H1 (cell line): ENCODE data around the gene GRK5. TPM values are rescaled to one million over a fixed set of nuclear protein-coding genes. Genes with fewer than 3 reads are reported as not detected.

Source experiments
- CTCF ChIA-PET: fragments of 300-600 bp; sonication (Branson Sonifier 250); formaldehyde crosslinking; loops from one replicate; lab custom pipeline; 2021; ENCODE audit not compliant: partially characterized antibody; lab: Charles Lee
- POLR2A ChIA-PET: fragments of 300-600 bp; sonication (Branson Sonifier 250); formaldehyde crosslinking; loops from one replicate; lab custom pipeline; 2021; ENCODE audit warnings: inconsistent platforms; ENCODE audit not compliant: partially characterized antibody; lab: Charles Lee
- DNase-seq, 2 experiments: peaks; one replicate each; pipeline versions ENCODE4 v3.0.0 to v3.0.0-alpha.2; 2010 to 2022; ENCODE audit warnings: low spot score in 2 of 2, low read depth in 1 of 2, mixed read lengths in 1 of 2
- FAIRE-seq: peaks from 2 replicates; lab custom pipeline; 2011; peaks lifted over from hg19 to GRCh38; lab: Jason Lieb, UNC
- H2AFZ ChIP-seq: 2 replicates; pipeline ENCODE4 v1.8.1; 2012; ENCODE audit warnings: low read length, inconsistent platforms
- H2AK5ac ChIP-seq: 2 replicates; pipeline ENCODE4 v1.6.1; 2013; ENCODE audit warnings: low read depth, low read length
- H2BK120ac ChIP-seq: replicated peaks from 2 replicates; pipeline ENCODE3; 2013; ENCODE audit warnings: low read depth, low read length, inconsistent platforms
- H2BK12ac ChIP-seq: 2 replicates; pipeline ENCODE4 v1.6.1; 2013; ENCODE audit warnings: low read depth, low read length
- H2BK15ac ChIP-seq: 2 replicates; pipeline ENCODE4 v1.6.1; 2013; ENCODE audit warnings: low read length
- H2BK20ac ChIP-seq: 2 replicates; pipeline ENCODE4 v1.6.1; 2013; ENCODE audit warnings: low read length
- H2BK5ac ChIP-seq: 2 replicates; pipeline ENCODE4 v1.6.1; 2013; ENCODE audit warnings: low read depth, low read length
- H3K14ac ChIP-seq: 2 replicates; pipeline ENCODE4 v1.6.1; 2013; ENCODE audit warnings: inconsistent platforms; ENCODE audit not compliant: insufficient read length
- H3K18ac ChIP-seq: 2 replicates; pipeline ENCODE4 v1.6.1; 2013; ENCODE audit warnings: low read length; ENCODE audit errors: extremely low read depth
- H3K23ac ChIP-seq: 2 replicates; pipeline ENCODE4 v1.6.1; 2013; ENCODE audit warnings: inconsistent platforms; ENCODE audit not compliant: insufficient read length
- H3K23me2 ChIP-seq: 2 replicates; pipeline ENCODE4 v1.6.1; 2013; ENCODE audit warnings: low read depth, low read length
- H3K27ac ChIP-seq: 2 replicates; pipeline ENCODE4 v1.6.1; 2011; ENCODE audit warnings: low read depth, low read length, inconsistent platforms
- H3K27me3 ChIP-seq, 4 experiments: replicated peaks in 1 of 4; 1 replicate in 1 of 4; 2 replicates in 3 of 4; pipeline versions ENCODE4 v1.6.1 to v1.8.1; 2011 to 2013; ENCODE audit warnings: low read length in 3 of 4, mild to moderate bottlenecking in 3 of 4, inconsistent platforms in 2 of 4, mixed read lengths in 2 of 4, moderate library complexity in 1 of 4; ENCODE audit not compliant: control insufficient read depth in 3 of 4, insufficient read depth in 3 of 4; ENCODE audit errors: extremely low read depth in 1 of 4
- H3K36me3 ChIP-seq, 4 experiments: 2 replicates each; pipeline versions ENCODE4 v1.6.1 to v1.8.1; 2011 to 2013; ENCODE audit warnings: mild to moderate bottlenecking in 4 of 4, low read length in 3 of 4, moderate library complexity in 2 of 4, control low read depth in 1 of 4, inconsistent platforms in 1 of 4; ENCODE audit not compliant: insufficient read depth in 4 of 4, control insufficient read depth in 2 of 4
- H3K4ac ChIP-seq: replicated peaks from 2 replicates; pipeline ENCODE3; 2013; ENCODE audit warnings: low read length, low read depth, mixed read lengths, inconsistent platforms; ENCODE audit not compliant: insufficient read length
- H3K4me1 ChIP-seq, 4 experiments: replicated peaks in 1 of 4; 1 replicate in 1 of 4; 2 replicates in 3 of 4; pipeline versions ENCODE4 v1.6.1 to v1.8.1; 2011 to 2013; ENCODE audit warnings: low read length in 3 of 4, inconsistent platforms in 2 of 4, mixed read lengths in 1 of 4; ENCODE audit not compliant: insufficient read depth in 4 of 4, control insufficient read depth in 3 of 4
- H3K4me2 ChIP-seq, 2 experiments: 2 replicates each; pipeline versions ENCODE4 v1.6.1 to v1.8.1; 2011 to 2013; ENCODE audit warnings: low read depth in 2 of 2, low read length in 2 of 2, control low read depth in 1 of 2, inconsistent platforms in 1 of 2, mild to moderate bottlenecking in 1 of 2; ENCODE audit not compliant: insufficient read depth in 1 of 2
- H3K4me3 ChIP-seq, 4 experiments: fragments of 200-600, 300-600 bp in 1 of 4; sonication (generic), shearing (Covaris generic), sonication (Bioruptor Twin) in 1 of 4; 2 replicates each; pipeline versions ENCODE4 v1.5.1 to v1.8.1; 2011 to 2016; ENCODE audit warnings: low read length in 4 of 4, low read depth in 3 of 4, control low read depth in 2 of 4, inconsistent platforms in 2 of 4, mild to moderate bottlenecking in 2 of 4, mixed read lengths in 1 of 4, moderate library complexity in 1 of 4; ENCODE audit not compliant: insufficient read depth in 2 of 4; ENCODE audit errors: extremely low read depth in 1 of 4
- H3K56ac ChIP-seq: replicated peaks from 2 replicates; pipeline ENCODE3; 2013; ENCODE audit warnings: low read depth, mild to moderate bottlenecking, mixed read lengths, low read length, inconsistent platforms; ENCODE audit not compliant: insufficient read length
- H3K79me1 ChIP-seq: 2 replicates; pipeline ENCODE4 v1.6.1; 2013; ENCODE audit warnings: low read depth, low read length, control low read depth
- H3K79me2 ChIP-seq, 2 experiments: 2 replicates each; pipeline versions ENCODE4 v1.6.1 to v1.8.1; 2012 to 2013; ENCODE audit warnings: low read length in 2 of 2, mild to moderate bottlenecking in 2 of 2, inconsistent platforms in 1 of 2; ENCODE audit not compliant: insufficient read depth in 2 of 2, control insufficient read depth in 1 of 2
- H3K9ac ChIP-seq, 4 experiments: replicated peaks in 1 of 4; 1 replicate in 1 of 4; 2 replicates in 3 of 4; pipeline versions ENCODE4 v1.6.1 to v1.8.1; 2011 to 2013; ENCODE audit warnings: low read depth in 3 of 4, low read length in 3 of 4, control low read depth in 2 of 4, mild to moderate bottlenecking in 2 of 4, moderate library complexity in 2 of 4, inconsistent platforms in 1 of 4; ENCODE audit errors: extremely low read depth in 1 of 4
- H3K9me3 ChIP-seq, 2 experiments: 2 replicates each; pipeline versions ENCODE4 v1.6.1 to v1.8.1; 2012 to 2013; ENCODE audit warnings: mild to moderate bottlenecking in 2 of 2, moderate library complexity in 2 of 2, control low read depth in 1 of 2, inconsistent platforms in 1 of 2, low read depth in 1 of 2, low read length in 1 of 2, mixed read lengths in 1 of 2; ENCODE audit not compliant: insufficient read depth in 2 of 2
- H4K20me1 ChIP-seq, 2 experiments: replicated peaks in 1 of 2; 2 replicates each; pipeline versions ENCODE3 to v1.8.1; 2011 to 2013; ENCODE audit warnings: inconsistent platforms in 2 of 2, low read length in 2 of 2, mild to moderate bottlenecking in 1 of 2; ENCODE audit not compliant: insufficient read depth in 2 of 2, control insufficient read depth in 1 of 2
- H4K5ac ChIP-seq: 2 replicates; pipeline ENCODE4 v1.6.1; 2013; ENCODE audit warnings: low read length, low read depth, mixed read lengths, inconsistent platforms; ENCODE audit not compliant: insufficient read length
- H4K8ac ChIP-seq: 2 replicates; pipeline ENCODE4 v1.8.0; 2013; ENCODE audit warnings: mild to moderate bottlenecking, moderate library complexity, low read length, inconsistent platforms; ENCODE audit not compliant: insufficient read depth; ENCODE audit errors: extremely low read depth
- H4K91ac ChIP-seq: replicated peaks from 2 replicates; pipeline ENCODE3; 2013; ENCODE audit warnings: low read length, mixed read lengths, inconsistent platforms; ENCODE audit not compliant: insufficient read length
- KDM5A ChIP-seq: fragments of 200-600 bp; IDR thresholded peaks from 2 replicates; pipeline ENCODE4 v1.7.1; 2012; ENCODE audit warnings: mild to moderate bottlenecking, low read length, inconsistent platforms, mixed read lengths
- POLR2AphosphoS5 ChIP-seq: IDR thresholded peaks from 2 replicates; pipeline ENCODE4 v1.6.1; 2011; ENCODE audit warnings: low read depth, low read length
- TAF7 ChIP-seq: optimal IDR thresholded peaks from 2 replicates; pipeline ENCODE3; 2011; ENCODE audit warnings: low read depth, mild to moderate bottlenecking, inconsistent platforms, low read length, moderate library complexity, borderline replicate concordance
- WGBS, 2 experiments: shearing (Covaris generic) in 1 of 2; methylation state at CpG; one replicate each; pipeline versions ENCODE4 v1.1.6 to v1.1.7; 2013 to 2015; ENCODE audit warnings: low lambda C conversion rate in 2 of 2, mixed read lengths in 2 of 2, inconsistent platforms in 1 of 2, low coverage in 1 of 2, missing lambda C conversion rate in 1 of 2; ENCODE audit not compliant: insufficient replicate concordance in 2 of 2, insufficient coverage in 1 of 2, insufficient read length in 1 of 2; ENCODE audit errors: extremely low coverage in 1 of 2, missing lambda C conversion rate in 1 of 2; 5-methylcytosine and 5-hydroxymethylcytosine counted together
- polyA plus RNA-seq, 7 experiments: library from polyadenylated mRNA; depleted of rRNA in 3 of 7; stranded (reverse) in 5 of 7; unstranded in 2 of 7; fragments of >200 nt in 5 of 7; fragments of 200-250 nt in 2 of 7; gene quantifications; 1 replicate in 5 of 7; 2 replicates in 1 of 7; 4 replicates in 1 of 7; pipeline versions ENCODE4 v1.2.1 to v1.2.3, GENCODE V29; 2011 to 2013; ENCODE audit warnings: missing spikeins in 2 of 7, mixed read lengths in 2 of 7
- total RNA-seq: library from RNA; stranded (reverse); fragmentation: NEBNext Ultra II Directional; extraction: Animal tissue kit (Norgen Biotek cat#: 25700); gene quantifications from 2 replicates; pipeline ENCODE4 v1.2.1, GENCODE V29; 2021

The GRK5 gene
- total and polyA plus RNA-seq, 2 of the 8 experiments (the other 6 are each of a cell fraction or from before 2014, with no cell fraction given), result 0.54 to 2.5 TPM

DNA sequence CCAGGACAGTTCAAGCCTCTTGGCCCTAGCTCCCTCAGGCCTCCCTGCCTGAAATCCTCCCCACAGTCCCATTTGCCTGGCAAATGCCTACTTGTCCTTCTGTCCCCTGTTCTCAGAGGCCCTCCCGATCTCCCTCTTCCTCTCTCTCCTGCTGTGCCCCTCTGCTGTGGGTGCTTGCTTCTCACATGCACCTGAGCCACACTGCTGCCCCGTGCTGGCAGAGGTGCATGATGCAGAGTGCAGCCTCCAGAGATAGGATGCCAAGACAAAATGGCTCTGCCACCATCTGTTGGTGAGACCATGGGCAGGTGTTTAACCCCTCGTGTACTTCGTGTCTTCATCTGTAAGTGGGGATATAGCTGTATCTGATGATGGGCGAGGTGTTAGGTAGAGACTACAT lies 176.8 kb downstream of the GRK5 start:
- no peak overlapping the region for H2AFZ ChIP-seq

More for the DNA sequence above, 176.8 kb downstream of the GRK5 start:
- Histone ChIP-seq H3K9ac (no peak overlapping the region), H4K91ac (no peak overlapping the region), H3K27me3 (no peaks in the 10 kb centered on the region), H2BK120ac (no peak overlapping the region), H3K23ac (no peak overlapping the region), H2BK15ac (no peak overlapping the region), H3K79me2 (no peaks in the 10 kb centered on the region), H3K36me3 (no peaks in the 10 kb centered on the region), H4K8ac (peak overlapping the region; percentile 89; the same call in 1 of the 2 replicates), H3K4me2 (no peak overlapping the region), H4K20me1 (no peaks in the 10 kb centered on the region), H2AK5ac (no peak overlapping the region), H3K18ac (no peak overlapping the region; the same call in 1 of the 2 replicates), H4K5ac (no peak overlapping the region), H2BK20ac (no peak overlapping the region), H3K9me3 (no peaks in the 10 kb centered on the region), H2BK5ac (no peak overlapping the region), H3K4me3 (no peak overlapping the region), H3K27ac (no peak overlapping the region), H3K4ac (no peak overlapping the region), H3K79me1 (no peaks in the 10 kb centered on the region), H3K4me1 (no peaks in the 10 kb centered on the region), H3K56ac (no peak overlapping the region), H3K14ac (no peak overlapping the region), H2BK12ac (no peak overlapping the region), H3K23me2 (no peaks in the 10 kb centered on the region)
- ChIA-PET CTCF (interaction anchor here (0.9 to 1.4 kb wide), 5 partner anchors 13 to 194 kb away, joined by 3 to 4 read pairs (median 3); no protein-coding TSS in a partner anchor), POLR2A (no interaction called here)
- TF ChIP-seq KDM5A, result no peak
- no peak for TF ChIP-seq TAF7
- no peak for TF ChIP-seq POLR2AphosphoS5
- WGBS, 2 experiments, result 82% methylated on average over 5 of the region's 5 CpGs; no CpG with 5 or more reads in 1 of the 2 experiments
- DNase-seq (no peak), FAIRE-seq (no peak)
